Lower leg skin (tissue), 3 donors: ENCODE results near the gene FAM78A.

ENCODE experiments used
- POLR2A ChIP-seq, 2 donors: fragments of 450-650 bp; IDR thresholded peaks; one replicate each; pipeline ENCODE4 v1.6.1; 2016 to 2017; ENCODE audit warnings: antibody characterized with exemption in 2 of 2, mild to moderate bottlenecking in 1 of 2, moderate library complexity in 1 of 2
- TF ChIP-seq, protein P1 (sequence below), 3 donors: fragments of 450-650 bp; IDR thresholded peaks; one replicate each; pipeline ENCODE4 v1.5.1; 2016; ENCODE audit warnings: antibody characterized with exemption in 3 of 3, mild to moderate bottlenecking in 3 of 3, moderate library complexity in 2 of 3

DNA sequence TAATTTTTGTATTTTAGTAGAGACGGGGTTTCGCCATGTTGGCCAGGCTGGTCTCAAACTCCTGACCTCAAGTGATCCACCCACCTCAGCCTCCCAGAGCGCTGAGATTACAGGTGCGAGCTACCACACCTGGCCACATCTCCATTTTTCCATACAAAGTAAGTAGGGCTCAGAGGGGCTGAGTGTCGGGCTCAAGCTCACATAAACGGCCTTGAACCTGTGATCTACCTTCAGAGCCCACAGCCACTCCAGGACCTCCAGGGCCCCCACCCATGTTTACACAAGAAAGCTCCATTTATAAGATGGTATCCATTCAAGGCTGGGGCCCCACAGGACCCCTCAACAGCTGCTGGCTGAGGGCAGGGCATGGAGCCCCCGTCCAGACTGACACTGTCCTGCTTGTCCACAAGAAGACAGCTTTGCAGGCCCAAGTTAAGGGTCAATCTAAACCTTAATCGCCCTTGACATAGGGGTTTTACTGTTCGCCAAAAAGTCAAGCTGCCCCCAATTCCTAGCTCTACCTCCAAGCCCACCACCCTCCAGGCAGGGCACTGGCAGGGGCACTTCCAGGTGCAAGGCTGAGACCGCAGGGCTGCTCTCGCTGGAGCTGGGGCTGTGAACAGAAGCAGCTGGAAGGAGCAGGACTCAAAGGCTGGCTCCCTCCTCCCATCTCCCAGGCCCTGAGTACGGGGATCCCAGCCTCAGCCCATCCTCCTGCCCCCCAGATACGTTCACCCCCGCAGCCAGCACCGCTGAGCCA is 18.9 kb downstream of the FAM78A start:
- TF ChIP-seq, protein P1, sequence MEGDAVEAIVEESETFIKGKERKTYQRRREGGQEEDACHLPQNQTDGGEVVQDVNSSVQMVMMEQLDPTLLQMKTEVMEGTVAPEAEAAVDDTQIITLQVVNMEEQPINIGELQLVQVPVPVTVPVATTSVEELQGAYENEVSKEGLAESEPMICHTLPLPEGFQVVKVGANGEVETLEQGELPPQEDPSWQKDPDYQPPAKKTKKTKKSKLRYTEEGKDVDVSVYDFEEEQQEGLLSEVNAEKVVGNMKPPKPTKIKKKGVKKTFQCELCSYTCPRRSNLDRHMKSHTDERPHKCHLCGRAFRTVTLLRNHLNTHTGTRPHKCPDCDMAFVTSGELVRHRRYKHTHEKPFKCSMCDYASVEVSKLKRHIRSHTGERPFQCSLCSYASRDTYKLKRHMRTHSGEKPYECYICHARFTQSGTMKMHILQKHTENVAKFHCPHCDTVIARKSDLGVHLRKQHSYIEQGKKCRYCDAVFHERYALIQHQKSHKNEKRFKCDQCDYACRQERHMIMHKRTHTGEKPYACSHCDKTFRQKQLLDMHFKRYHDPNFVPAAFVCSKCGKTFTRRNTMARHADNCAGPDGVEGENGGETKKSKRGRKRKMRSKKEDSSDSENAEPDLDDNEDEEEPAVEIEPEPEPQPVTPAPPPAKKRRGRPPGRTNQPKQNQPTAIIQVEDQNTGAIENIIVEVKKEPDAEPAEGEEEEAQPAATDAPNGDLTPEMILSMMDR (IDR thresholded peaks at IDR 0.05): no peak
- TF ChIP-seq POLR2A (IDR thresholded peaks at IDR 0.05): no peak
